ENCODE data around the gene ZNF26. TPM values are rescaled to one million over a fixed set of nuclear protein-coding genes. Genes with fewer than 3 reads are reported as not detected.
"Not testable (repeated sequence)": the region's sequence is repeated elsewhere in the genome, so short reads cannot be mapped to it uniquely, and the experiment has no call there.

ZNF26 gene
- total RNA-seq, 6 experiments from 2014 or later: 3.2 to 14.9 (median 3.9) TPM

DNA sequence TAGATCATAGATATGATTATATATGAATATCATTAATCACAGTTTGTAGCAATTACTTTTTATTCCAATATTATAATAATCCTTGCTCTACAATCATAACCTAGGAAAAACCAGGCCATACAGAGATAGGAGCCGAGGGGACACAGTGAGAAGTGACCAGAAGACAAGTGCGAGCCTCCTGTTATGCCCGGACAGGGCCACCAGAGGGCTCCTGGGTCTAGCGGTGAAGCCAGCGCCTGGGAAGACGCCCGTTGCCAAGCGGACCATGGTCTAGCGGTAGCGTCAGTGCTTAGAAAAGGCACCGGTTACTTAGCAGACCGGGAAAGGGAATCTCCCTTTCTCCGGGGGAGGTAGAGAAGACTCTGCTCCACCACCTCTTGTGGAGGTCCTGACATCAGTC, 9.3 kb upstream of the ZNF26 start:
- H3K4me3 ChIP-seq; H3K27ac ChIP-seq; DNase-seq; H3K4me1 ChIP-seq; H3K36me3 ChIP-seq; H3K27me3 ChIP-seq; H3K9me3 ChIP-seq; ATAC-seq; intact Hi-C loops (cut with DNase I): not testable (repeated sequence)
- 32% methylated on average over 7 of the region's 13 CpGs for WGBS (ENCODE audit: insufficient coverage, low coverage, low lambda C conversion rate, missing lambda C conversion rate)
- TF ChIP-seq, protein P1, sequence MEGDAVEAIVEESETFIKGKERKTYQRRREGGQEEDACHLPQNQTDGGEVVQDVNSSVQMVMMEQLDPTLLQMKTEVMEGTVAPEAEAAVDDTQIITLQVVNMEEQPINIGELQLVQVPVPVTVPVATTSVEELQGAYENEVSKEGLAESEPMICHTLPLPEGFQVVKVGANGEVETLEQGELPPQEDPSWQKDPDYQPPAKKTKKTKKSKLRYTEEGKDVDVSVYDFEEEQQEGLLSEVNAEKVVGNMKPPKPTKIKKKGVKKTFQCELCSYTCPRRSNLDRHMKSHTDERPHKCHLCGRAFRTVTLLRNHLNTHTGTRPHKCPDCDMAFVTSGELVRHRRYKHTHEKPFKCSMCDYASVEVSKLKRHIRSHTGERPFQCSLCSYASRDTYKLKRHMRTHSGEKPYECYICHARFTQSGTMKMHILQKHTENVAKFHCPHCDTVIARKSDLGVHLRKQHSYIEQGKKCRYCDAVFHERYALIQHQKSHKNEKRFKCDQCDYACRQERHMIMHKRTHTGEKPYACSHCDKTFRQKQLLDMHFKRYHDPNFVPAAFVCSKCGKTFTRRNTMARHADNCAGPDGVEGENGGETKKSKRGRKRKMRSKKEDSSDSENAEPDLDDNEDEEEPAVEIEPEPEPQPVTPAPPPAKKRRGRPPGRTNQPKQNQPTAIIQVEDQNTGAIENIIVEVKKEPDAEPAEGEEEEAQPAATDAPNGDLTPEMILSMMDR (IDR thresholded peaks at IDR 0.05): peak in 2 of 4 donors; percentile 25 to 28

- Histone ChIP-seq H3K27me3 (no peaks in the 10 kb centered on the region), H3K27ac (peak overlapping the region; percentile 5 to 85 (median 77)), H3K4me3 (peak overlapping the region; percentile 84 to 99 (median 93)), H3K9me3 (peaks cover 0 to 4% (median 0%) of the 10 kb centered on the region in 4 donors), H3K4me1 (peaks cover 0 to 10% (median 4%) of the 10 kb centered on the region in 4 donors), H3K36me3 (peaks cover 0 to 5% (median 0%) of the 10 kb centered on the region in 4 donors)
- 8% methylated on average over 4 of the region's 11 CpGs for WGBS (ENCODE audit: insufficient coverage, low coverage, low lambda C conversion rate, missing lambda C conversion rate)
- intact Hi-C loops (cut with DNase I): no loop called here
- TF ChIP-seq, protein P1 (IDR thresholded peaks at IDR 0.05): no peak
- TF ChIP-seq POLR2A (IDR thresholded peaks at IDR 0.05): no peak
- ATAC-seq (no peak), DNase-seq (no peak)
Measured at GRCh38 chr12:132986885-132987225, 688 bp downstream of the ZNF26 start.

GRCh38 chr12:132998741-132999140, 12.6 kb downstream of the ZNF26 start:
- Histone ChIP-seq H3K4me3 (no peak overlapping the region), H3K36me3 (peaks cover 0 to 5% (median 0%) of the 10 kb centered on the region in 4 donors), H3K4me1 (no peaks in the 10 kb centered on the region), H3K27ac (no peak overlapping the region), H3K27me3 (no peaks in the 10 kb centered on the region), H3K9me3 (peaks cover 0 to 62% (median 21%) of the 10 kb centered on the region in 4 donors)
- no peak for DNase-seq
- WGBS (ENCODE audit: insufficient coverage, low coverage, low lambda C conversion rate, missing lambda C conversion rate): 22% methylated on average over 1 of the region's 1 CpG
- intact Hi-C loops (cut with DNase I): no loop called here
- ATAC-seq: no peak
- TF ChIP-seq, protein P1 (IDR thresholded peaks at IDR 0.05): no peak
- no peak for TF ChIP-seq POLR2A (IDR thresholded peaks at IDR 0.05)

DNA sequence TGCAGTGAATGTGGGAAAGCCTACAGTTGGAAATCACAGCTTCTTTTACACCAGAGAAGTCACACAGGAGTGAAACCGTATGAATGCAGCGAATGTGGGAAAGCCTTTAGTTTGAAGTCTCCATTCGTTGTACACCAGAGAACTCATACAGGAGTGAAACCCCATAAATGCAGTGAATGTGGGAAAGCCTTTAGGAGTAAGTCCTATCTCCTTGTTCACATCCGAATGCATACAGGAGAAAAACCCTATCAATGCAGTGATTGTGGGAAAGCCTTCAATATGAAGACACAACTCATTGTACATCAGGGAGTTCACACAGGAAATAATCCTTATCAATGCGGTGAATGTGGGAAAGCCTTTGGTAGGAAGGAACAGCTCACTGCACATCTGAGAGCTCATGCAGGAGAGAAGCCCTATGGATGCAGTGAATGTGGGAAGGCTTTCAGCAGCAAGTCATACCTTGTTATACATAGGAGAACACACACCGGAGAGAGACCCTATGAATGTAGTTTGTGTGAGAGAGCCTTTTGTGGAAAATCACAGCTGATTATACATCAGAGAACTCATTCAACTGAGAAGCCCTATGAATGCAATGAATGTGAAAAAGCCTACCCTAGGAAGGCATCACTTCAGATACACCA, 24.6 kb downstream of the ZNF26 start:
- intact Hi-C loops (cut with DNase I): no loop called here
- WGBS (ENCODE audit: insufficient coverage, low coverage, low lambda C conversion rate, missing lambda C conversion rate): 97% methylated on average over 3 of the region's 6 CpGs
- no peaks in the 10 kb centered on the region for H3K4me1 ChIP-seq
- H3K27me3 ChIP-seq: no peaks in the 10 kb centered on the region
- ATAC-seq (no peak), DNase-seq (no peak)
- peaks cover 0 to 68% (median 16%) of the 10 kb centered on the region in 4 donors for H3K36me3 ChIP-seq
- H3K27ac ChIP-seq: no peak overlapping the region
- no peak for TF ChIP-seq POLR2A (IDR thresholded peaks at IDR 0.05)
- TF ChIP-seq, protein P1 (IDR thresholded peaks at IDR 0.05): no peak
- no peak overlapping the region for H3K4me3 ChIP-seq
- peaks cover 0 to 52% (median 41%) of the 10 kb centered on the region in 4 donors for H3K9me3 ChIP-seq
